Activated CD4-positive, alpha-beta T cell treated with anti-CD3 and anti-CD28 coated beads, Interleukin-2, amount 50 U/mL, for 48 hours (primary cell): ENCODE results near the gene ANKHD1.

Source experiments
- DNase-seq, 2 experiments: peaks; one replicate each; pipeline ENCODE4 v3.0.0-alpha.2; 2020

Gene ANKHD1, protein sequence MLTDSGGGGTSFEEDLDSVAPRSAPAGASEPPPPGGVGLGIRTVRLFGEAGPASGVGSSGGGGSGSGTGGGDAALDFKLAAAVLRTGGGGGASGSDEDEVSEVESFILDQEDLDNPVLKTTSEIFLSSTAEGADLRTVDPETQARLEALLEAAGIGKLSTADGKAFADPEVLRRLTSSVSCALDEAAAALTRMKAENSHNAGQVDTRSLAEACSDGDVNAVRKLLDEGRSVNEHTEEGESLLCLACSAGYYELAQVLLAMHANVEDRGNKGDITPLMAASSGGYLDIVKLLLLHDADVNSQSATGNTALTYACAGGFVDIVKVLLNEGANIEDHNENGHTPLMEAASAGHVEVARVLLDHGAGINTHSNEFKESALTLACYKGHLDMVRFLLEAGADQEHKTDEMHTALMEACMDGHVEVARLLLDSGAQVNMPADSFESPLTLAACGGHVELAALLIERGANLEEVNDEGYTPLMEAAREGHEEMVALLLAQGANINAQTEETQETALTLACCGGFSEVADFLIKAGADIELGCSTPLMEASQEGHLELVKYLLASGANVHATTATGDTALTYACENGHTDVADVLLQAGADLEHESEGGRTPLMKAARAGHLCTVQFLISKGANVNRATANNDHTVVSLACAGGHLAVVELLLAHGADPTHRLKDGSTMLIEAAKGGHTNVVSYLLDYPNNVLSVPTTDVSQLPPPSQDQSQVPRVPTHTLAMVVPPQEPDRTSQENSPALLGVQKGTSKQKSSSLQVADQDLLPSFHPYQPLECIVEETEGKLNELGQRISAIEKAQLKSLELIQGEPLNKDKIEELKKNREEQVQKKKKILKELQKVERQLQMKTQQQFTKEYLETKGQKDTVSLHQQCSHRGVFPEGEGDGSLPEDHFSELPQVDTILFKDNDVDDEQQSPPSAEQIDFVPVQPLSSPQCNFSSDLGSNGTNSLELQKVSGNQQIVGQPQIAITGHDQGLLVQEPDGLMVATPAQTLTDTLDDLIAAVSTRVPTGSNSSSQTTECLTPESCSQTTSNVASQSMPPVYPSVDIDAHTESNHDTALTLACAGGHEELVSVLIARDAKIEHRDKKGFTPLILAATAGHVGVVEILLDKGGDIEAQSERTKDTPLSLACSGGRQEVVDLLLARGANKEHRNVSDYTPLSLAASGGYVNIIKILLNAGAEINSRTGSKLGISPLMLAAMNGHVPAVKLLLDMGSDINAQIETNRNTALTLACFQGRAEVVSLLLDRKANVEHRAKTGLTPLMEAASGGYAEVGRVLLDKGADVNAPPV (N-terminal part only)

DNA sequence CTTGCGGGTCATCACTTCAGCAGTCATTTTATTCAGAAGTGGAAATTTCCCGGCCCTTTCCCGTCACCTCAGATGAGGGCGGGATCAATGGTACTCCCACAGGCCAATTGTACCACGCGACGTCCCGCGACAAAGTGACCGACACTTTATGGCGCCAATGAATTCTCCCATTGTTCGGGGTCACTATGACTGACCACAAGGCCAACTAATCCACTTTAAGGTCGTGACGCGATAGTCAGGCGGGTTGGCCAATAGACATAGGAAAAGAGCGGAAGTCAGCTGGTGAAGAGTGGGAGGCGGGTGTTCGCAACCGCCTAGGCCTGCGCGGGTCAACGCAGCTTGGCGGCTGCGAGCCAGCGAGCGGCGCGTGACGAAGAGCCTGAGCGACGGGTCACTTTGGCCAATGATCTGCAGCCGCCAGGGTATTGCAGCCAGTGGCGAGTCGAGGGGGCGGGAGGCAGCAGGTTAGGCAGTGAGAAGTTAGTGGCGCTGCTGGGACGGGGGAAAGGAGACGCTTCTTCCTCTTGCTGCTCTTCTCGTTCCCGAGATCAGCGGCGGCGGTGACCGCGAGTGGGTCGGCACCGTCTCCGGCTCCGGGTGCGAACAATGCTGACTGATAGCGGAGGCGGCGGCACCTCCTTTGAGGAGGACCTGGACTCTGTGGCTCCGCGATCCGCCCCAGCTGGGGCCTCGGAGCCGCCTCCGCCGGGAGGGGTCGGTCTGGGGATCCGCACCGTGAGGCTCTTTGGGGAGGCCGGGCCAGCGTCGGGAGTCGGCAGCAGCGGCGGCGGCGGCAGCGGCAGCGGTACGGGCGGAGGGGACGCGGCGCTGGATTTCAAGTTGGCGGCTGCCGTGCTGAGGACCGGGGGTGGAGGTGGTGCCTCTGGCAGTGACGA lies at the start of gene ANKHD1:
Gene ANKHD1 (plus strand): TSS at position 472 of the 896 bp plus-strand sequence. CDS start 135 bp downstream, at position 607.
- peak; percentile 93 to 95 for DNase-seq

DNA sequence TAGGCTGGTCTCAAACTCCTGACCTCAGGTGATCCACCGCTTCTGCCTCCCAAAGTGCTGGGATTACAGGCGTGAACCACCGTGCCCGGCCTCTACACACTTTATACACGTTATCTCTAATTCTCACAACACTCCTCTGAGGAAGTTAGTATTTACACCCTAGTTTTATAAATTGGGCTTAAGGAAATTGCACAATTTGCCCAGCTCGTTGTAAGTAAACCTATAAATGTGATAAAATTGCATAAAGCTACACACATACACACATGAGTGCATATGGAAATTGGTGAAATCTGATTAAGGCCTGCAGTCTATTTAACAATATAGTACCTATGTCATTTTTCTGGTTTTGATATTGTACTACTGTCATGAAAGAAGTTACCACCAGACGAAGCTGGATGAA lies 46.1 kb upstream of the ANKHD1 start:
- no peak for DNase-seq

DNA sequence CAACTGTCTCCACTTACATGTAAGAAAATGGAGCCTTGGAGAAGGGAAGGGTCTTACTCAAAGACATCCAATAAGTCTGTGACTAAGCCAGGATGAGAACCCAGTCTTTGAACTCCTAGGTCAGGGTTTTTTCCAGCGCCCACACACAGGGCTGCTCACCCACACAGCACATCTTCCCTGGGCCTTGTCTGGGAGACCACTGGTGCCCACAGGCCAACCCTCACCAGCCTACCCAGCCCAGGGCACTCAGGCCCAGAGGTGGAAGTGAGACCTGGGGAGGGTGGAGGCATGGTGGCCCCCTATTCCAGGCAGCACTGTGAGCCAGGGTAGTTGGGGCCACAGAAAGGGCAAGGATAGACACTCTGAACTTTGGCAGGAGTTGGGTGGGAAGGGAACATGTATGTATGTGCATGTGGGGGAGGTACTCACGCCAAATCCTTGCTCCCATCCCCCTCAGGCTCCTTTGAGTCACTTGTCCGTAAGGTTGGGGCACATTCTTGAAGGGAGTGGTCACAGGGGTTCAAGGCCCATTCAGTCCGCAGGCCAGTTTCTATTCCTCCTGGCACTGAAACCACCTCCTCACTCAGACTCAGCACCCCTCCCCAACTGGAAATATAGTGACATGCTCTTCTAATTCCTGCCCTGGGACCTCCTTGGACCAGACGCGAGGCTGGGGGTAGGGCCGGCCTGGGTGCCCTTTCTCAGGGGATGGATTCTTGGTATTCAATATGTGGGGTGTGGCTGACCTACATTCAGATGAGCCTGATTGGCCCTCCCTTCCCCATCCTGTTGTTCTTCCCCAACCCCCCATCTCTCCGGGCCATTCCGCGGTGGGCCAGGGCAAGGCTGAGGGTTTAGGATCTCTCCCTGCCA lies 44.5 kb upstream of the ANKHD1 start:
- DNase-seq: no peak

DNA sequence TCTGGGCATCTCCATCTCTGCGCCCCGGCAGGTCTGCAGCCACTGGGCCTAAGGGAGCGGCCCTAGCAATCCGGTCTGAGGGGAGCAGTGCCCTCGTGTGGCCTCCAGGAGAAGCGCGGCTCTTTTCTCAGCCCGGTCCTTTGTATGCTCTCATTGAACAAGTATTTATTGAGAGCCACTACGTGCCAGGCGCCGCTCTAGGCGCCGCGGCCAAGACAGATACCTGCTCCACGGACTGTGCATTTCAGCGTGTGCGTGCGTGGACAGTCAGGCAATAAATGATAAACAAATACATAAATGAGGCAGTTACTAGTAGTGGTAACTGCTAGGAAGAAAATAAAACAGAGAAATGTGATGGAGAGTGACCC lies 43.9 kb upstream of the ANKHD1 start:
- peak; percentile 79 to 84 for DNase-seq

DNA sequence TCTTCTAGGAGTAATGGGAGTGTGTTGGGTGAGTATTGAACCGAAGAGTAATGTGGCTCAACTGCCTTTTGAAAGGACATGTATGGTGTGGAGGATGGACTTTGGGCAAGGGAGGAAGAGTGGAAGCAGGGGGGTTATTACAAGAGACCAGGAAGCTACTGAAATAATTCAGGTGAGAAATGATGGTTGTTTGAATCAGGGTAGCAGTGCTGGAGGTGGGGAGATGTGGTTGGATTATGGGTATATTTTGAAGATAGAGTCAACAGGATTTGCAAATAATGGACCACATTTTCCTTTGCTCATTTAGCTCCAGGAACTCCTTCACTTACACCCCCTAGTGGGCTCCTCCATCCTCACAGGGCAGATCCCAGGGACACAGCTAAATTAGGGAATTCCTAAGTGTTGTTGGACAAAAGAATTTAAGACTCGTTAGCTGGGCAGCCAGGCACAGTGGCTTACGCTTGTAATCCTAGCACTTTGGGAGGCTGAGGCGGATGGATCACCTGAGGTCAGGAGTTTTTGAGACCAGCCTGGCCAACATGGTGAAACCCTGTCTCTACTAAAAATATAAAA lies 42.8 kb upstream of the ANKHD1 start:
- DNase-seq: no peak

DNA sequence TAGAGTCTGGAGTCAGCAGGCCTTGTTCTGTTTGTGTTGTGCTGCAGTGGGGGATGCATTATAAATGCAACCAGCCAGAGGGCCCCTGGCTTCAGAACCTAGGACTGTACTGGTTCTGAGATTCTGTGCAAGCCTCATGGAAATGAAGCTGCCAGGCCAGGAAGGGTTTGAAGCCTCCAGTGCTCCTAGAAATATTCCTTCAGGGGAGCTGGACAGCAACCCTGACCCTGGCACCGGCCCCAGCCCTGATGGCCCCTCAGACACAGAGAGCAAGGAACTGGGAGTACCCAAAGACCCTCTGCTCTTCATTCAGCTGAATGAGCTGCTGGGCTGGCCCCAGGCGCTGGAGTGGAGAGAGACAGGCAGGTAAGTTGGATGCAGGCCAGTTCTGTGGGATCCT lies 41.5 kb upstream of the ANKHD1 start, which contains the start of gene SLC4A9:
Gene SLC4A9 (plus strand): TSS at position 94 of the 400 bp plus-strand sequence. CDS start 43 bp downstream, at position 137.
- DNase-seq: no peak

DNA sequence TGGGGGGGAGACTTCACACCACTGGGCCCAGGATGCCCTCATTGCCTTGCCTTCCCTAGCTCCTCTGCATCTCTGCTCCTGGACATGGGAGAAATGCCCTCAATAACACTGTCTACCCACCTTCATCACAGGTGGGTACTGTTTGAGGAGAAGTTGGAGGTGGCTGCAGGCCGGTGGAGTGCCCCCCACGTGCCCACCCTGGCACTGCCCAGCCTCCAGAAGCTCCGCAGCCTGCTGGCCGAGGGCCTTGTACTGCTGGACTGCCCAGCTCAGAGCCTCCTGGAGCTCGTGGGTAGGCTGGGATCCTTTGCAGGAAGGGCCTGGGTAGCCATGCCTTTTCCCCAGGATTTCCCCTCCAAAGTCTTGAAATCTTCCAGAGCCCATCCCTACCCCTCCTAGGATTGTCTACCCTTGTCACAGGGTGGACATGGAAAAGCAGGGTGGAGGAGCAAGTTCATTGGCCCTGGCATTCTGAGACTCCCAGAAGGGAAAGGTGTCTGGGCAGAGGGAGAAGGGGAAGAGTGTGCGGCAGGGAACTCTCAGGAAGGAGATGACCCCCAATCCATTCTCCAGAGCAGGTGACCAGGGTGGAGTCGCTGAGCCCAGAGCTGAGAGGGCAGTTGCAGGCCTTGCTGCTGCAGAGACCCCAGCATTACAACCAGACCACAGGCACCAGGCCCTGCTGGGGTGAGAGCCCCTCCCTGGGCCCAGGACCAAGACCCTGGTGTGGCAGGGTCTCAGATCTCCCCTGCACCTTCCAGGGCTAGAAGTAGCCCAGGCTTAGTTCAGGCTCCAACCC lies 40.8 kb upstream of the ANKHD1 start:
- DNase-seq: no peak

DNA sequence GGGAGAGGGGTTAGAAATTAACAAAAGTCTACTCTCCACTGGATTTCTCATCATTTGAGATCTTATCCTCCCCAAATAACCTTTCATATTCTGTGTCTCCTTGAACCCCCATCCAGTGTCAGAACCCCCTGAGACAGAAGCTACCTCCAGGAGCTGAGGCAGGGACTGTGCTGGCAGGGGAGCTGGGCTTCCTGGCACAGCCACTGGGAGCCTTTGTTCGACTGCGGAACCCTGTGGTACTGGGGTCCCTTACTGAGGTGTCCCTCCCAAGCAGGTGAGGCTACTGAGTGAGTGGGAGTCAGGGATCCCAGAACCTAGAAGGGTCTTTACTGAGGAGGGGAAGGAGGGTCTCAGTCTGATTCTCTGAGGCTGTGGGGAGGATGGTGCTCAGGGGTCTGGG lies 39.7 kb upstream of the ANKHD1 start:
- no peak for DNase-seq

DNA sequence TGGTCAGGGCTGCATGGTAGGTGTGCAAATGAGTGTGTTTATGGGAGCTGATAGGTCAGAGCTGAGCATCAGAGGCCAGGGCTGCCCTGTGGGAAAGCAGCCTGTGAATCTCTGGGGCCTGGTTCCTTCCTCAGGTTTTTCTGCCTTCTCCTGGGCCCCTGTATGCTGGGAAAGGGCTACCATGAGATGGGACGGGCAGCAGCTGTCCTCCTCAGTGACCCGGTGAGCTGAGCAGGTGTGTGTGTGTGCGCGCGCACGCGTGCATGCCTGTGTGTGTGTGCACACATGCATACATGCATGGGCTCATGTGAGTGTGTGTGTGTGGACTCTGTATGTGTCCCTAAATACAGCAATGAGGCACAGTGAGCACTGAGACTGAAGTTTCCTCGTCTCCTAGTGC lies 39.3 kb upstream of the ANKHD1 start:
- DNase-seq: no peak

DNA sequence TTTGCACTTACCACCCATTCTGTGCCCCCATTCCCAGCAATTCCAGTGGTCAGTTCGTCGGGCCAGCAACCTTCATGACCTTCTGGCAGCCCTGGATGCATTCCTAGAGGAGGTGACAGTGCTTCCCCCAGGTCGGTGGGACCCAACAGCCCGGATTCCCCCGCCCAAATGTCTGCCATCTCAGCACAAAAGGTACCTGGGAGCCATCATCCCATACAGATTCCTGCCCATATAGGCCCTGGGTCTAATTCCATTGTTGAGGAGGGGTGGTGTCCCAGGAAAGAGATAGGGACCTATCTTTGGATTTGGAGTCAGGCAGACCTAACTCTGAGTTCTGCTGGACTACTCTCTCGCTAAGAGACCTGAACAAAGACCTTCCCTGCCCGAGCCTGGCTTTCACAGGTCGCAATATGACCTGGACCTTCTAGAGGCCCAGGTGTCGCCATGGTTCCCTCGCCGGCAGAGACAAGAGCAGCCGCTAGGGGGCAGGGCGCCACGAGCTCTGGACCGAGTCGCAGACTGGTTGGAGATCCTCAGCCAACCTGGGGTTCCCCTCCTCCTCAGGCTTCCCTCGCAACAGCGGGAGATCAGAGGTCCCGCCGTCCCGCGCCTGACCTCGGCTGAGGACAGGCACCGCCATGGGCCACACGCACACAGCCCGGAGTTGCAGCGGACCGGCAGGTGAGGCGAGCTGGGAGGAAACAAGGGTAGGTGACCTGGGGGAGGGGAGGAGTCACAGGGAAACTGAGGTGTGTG lies 38.6 kb upstream of the ANKHD1 start:
- DNase-seq: peak; percentile 93 to 94

DNA sequence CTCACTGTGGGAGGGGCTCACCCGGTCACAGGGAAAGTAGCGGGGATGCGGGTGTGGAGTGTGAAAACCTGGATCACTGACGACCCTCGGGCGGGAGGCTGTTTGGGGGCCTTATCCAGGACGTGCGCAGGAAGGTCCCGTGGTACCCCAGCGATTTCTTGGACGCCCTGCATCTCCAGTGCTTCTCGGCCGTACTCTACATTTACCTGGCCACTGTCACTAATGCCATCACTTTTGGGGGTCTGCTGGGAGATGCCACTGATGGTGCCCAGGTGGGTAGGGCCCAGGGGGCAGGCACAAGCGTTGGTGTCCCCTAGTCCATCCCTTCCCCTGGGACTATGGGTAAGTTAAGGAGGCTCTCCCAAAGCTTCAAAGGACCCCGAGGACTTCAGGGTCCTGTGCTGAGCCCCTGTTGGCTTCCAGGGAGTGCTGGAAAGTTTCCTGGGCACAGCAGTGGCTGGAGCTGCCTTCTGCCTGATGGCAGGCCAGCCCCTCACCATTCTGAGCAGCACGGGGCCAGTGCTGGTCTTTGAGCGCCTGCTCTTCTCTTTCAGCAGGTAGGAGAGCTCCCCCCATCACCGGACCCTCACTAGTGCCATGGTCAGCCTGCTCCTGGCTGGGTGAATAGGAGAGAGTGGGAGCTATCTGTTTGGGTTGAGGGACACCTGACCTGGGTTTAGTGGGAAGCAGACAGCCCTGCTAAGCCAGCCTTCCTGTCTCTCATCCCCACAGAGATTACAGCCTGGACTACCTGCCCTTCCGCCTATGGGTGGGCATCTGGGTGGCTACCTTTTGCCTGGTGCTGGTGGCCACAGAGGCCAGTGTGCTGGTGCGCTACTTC lies 37.8 kb upstream of the ANKHD1 start:
- DNase-seq: no peak

DNA sequence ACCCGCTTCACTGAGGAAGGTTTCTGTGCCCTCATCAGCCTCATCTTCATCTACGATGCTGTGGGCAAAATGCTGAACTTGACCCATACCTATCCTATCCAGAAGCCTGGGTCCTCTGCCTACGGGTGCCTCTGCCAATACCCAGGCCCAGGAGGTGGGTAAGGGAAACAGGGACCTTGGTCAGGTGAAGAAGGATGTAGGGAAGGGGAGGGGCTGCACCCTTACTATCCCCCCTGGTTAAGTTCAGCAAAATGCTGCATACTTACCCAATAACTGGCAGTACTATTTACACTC lies 37.2 kb upstream of the ANKHD1 start:
- DNase-seq: no peak

DNA sequence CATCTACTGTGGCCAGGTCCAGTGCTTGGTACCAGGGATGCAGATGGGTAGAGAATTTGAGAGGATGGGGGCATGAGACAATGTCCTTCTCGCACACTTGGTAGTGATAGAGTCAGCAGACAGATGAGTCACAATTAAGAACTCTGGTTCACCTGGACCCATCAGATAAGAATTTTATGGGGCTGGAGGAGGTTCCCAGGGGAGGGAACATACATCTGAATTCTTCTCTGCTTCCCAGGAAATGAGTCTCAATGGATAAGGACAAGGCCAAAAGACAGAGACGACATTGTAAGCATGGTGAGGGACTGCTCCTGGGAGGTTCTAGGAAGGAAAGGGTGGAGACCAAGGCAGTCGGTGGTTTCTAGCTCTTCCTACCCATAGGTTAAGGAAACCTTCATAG lies 36.4 kb upstream of the ANKHD1 start:
- no peak for DNase-seq

DNA sequence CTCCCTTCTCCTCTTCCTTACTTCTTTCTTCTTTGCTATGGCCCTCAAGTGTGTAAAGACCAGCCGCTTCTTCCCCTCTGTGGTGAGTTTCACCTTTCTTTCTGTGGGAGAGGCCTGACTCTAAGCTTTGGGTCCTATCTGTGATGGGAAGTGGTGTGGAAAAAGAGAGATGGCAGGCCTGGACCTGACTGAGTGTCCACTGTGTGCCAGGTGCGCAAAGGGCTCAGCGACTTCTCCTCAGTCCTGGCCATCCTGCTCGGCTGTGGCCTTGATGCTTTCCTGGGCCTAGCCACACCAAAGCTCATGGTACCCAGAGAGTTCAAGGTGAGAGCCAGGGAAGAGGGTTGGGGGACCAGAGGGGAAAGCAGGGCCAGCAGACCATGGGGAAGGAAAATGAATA lies 35.7 kb upstream of the ANKHD1 start:
- no peak for DNase-seq

DNA sequence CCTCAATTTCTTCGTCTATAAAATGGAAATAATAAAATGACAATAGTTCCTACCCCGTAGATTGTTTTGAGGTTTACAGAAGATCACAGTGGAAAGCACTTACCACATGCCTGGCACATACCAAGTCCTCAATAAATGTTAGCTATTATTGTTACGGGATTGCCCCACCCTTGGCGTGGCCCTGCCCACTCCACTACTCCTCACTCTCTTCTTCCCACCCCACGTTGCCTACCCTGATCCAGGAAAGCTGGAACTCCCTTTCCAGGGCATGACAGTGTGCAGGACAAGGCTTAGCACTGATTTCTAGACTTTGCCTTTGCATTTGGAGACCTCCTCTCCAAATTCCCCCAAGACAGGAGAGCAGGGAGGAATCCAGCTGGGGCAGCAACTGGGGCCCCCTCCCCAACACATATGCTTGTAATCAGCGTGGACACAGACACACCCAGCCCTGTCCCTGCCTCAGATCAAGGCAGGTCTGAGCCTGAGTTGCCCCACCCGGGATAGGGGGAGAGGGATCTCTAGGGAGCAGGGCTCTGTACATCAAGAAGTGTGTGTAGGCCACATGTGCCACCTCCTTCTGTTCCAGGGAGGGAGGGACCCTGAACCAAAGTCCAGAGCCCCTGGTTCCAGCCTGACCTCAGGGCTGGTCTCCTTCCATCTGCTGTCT lies 34.9 kb upstream of the ANKHD1 start:
- no peak for DNase-seq

DNA sequence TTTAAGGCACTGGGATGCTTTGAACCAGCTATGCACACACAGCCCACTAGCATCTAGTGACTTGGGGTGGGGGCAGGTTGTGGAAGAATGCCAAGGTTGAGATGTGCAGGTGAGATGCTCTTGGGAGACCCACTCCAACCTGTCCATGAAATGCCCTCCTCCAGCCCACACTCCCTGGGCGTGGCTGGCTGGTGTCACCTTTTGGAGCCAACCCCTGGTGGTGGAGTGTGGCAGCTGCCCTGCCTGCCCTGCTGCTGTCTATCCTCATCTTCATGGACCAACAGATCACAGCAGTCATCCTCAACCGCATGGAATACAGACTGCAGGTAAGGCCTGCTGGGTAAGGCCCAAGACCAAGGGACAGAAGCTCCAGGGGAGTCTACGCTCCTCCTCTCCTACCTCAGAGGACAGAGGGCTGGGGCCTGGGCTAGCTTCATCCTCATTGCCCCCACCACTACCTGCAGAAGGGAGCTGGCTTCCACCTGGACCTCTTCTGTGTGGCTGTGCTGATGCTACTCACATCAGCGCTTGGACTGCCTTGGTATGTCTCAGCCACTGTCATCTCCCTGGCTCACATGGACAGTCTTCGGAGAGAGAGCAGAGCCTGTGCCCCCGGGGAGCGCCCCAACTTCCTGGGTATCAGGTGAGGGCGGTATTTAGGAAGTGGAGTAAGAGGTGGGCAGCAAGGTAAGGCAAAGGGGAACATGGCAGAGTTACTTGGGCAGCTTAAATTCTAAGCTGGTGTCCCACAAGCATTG lies 34.2 kb upstream of the ANKHD1 start:
- DNase-seq: no peak
